ENCODE measurements around the gene ERCC6L2. TPM values are rescaled to one million over a fixed set of nuclear protein-coding genes. Genes with fewer than 3 reads are reported as not detected.
A peak's percentile ranks its signal among the peaks of the same experiment; 100 is the strongest.

ERCC6L2 gene
- 10 to 100 TPM; 25.2 to 30.4 TPM for total RNA-seq

- no peaks in the 10 kb centered on the region for H3K9me3 Mint-ChIP-seq
- peak; percentile 97 for DNase-seq (ENCODE audit: low spot score)
- H3K27me3 Mint-ChIP-seq, result no peaks in the 10 kb centered on the region
- peaks cover 26% of the 10 kb centered on the region for H3K36me3 Mint-ChIP-seq
- H3K4me3 Mint-ChIP-seq, result no peak within 1 kb of the TSS
- H3K27ac Mint-ChIP-seq, result no peak within 1 kb of the TSS
- peaks cover 13 to 23% of the 10 kb centered on the region in 2 donors for H3K4me1 Mint-ChIP-seq (ENCODE audit: low read depth in 2 of 2)
- ATAC-seq, result peak; percentile 96 to 97
Measured at GRCh38 chr9:95875305-95876137, at the start of gene ERCC6L2. ERCC6L2 (plus strand) TSS chr9:95875691; CDS start chr9:95876039, 348 bp downstream.

- DNase-seq (ENCODE audit: low spot score) (no peak), ATAC-seq (no peak)
- Mint-ChIP-seq H3K27me3 (peaks cover 0 to 10% of the 10 kb centered on the region in 2 donors), H3K4me1 (ENCODE audit: low read depth in 2 of 2) (peaks cover 23 to 37% of the 10 kb centered on the region in 2 donors), H3K27ac (peak overlapping the region in 1 of 2 donors; percentile 63), H3K36me3 (no peaks in the 10 kb centered on the region), H3K9me3 (no peaks in the 10 kb centered on the region), H3K4me3 (no peak overlapping the region)
Measured at GRCh38 chr9:95826183-95826838, 49.2 kb upstream of the ERCC6L2 start.

- Mint-ChIP-seq H3K27me3 (peaks cover 0 to 7% of the 10 kb centered on the region in 2 donors), H3K9me3 (no peaks in the 10 kb centered on the region), H3K4me3 (no peak overlapping the region), H3K27ac (no peak overlapping the region), H3K36me3 (no peaks in the 10 kb centered on the region), H3K4me1 (ENCODE audit: low read depth in 2 of 2) (peaks cover 17 to 36% of the 10 kb centered on the region in 2 donors)
- no peak for DNase-seq (ENCODE audit: low spot score)
- no peak for ATAC-seq
Measured at GRCh38 chr9:95830768-95831167, 44.7 kb upstream of the ERCC6L2 start.

- ATAC-seq (no peak), DNase-seq (ENCODE audit: low spot score) (no peak)
- Mint-ChIP-seq H3K4me3 (no peak overlapping the region), H3K27ac (no peak overlapping the region), H3K4me1 (ENCODE audit: low read depth in 2 of 2) (peaks cover 17 to 33% of the 10 kb centered on the region in 2 donors), H3K27me3 (peaks cover 0 to 6% of the 10 kb centered on the region in 2 donors), H3K36me3 (no peaks in the 10 kb centered on the region), H3K9me3 (no peaks in the 10 kb centered on the region)
Measured at GRCh38 chr9:95831810-95832209, 43.7 kb upstream of the ERCC6L2 start.

- Mint-ChIP-seq H3K9me3 (no peaks in the 10 kb centered on the region), H3K27ac (peak overlapping the region in 1 of 2 donors; percentile 30)
Measured at GRCh38 chr9:95833546-95834178, 41.8 kb upstream of the ERCC6L2 start.

GRCh38 chr9:95834281-95834907 lies 41.1 kb upstream of the ERCC6L2 start:
- Mint-ChIP-seq H3K4me3 (peak overlapping the region; percentile 11), H3K27ac (peak overlapping the region; percentile 7 to 30)
- peak; percentile 65 to 74 for ATAC-seq

More at GRCh38 chr9:95833546-95834178, 41.8 kb upstream of the ERCC6L2 start:
- ATAC-seq (no peak), DNase-seq (ENCODE audit: low spot score) (no peak)
- Mint-ChIP-seq H3K4me3 (no peak overlapping the region), H3K36me3 (no peaks in the 10 kb centered on the region), H3K4me1 (ENCODE audit: low read depth in 2 of 2) (peaks cover 17 to 27% of the 10 kb centered on the region in 2 donors), H3K27me3 (no peaks in the 10 kb centered on the region)

GRCh38 chr9:95835393-95835792 lies 40.1 kb upstream of the ERCC6L2 start:
- H3K4me3 Mint-ChIP-seq, result no peak overlapping the region
- H3K36me3 Mint-ChIP-seq, result no peaks in the 10 kb centered on the region
- ATAC-seq, result no peak
- no peak for DNase-seq (ENCODE audit: low spot score)
- H3K27ac Mint-ChIP-seq, result no peak overlapping the region
- H3K27me3 Mint-ChIP-seq, result no peaks in the 10 kb centered on the region
- no peaks in the 10 kb centered on the region for H3K9me3 Mint-ChIP-seq
- peaks cover 17 to 24% of the 10 kb centered on the region in 2 donors for H3K4me1 Mint-ChIP-seq (ENCODE audit: low read depth in 2 of 2)

More at GRCh38 chr9:95834281-95834907, 41.1 kb upstream of the ERCC6L2 start:
- Mint-ChIP-seq H3K4me1 (ENCODE audit: low read depth in 2 of 2) (peaks cover 17 to 27% of the 10 kb centered on the region in 2 donors), H3K9me3 (no peaks in the 10 kb centered on the region), H3K27me3 (no peaks in the 10 kb centered on the region), H3K36me3 (no peaks in the 10 kb centered on the region)
- no peak for DNase-seq (ENCODE audit: low spot score)

GRCh38 chr9:95836072-95836471 lies 39.4 kb upstream of the ERCC6L2 start:
- Mint-ChIP-seq H3K36me3 (no peaks in the 10 kb centered on the region), H3K4me3 (no peak overlapping the region), H3K9me3 (no peaks in the 10 kb centered on the region), H3K27ac (no peak overlapping the region), H3K4me1 (ENCODE audit: low read depth in 2 of 2) (peaks cover 17 to 24% of the 10 kb centered on the region in 2 donors), H3K27me3 (no peaks in the 10 kb centered on the region)
- ATAC-seq, result no peak
- DNase-seq (ENCODE audit: low spot score), result no peak

GRCh38 chr9:95839012-95839411 lies 36.5 kb upstream of the ERCC6L2 start:
- H3K27ac Mint-ChIP-seq, result no peak overlapping the region
- no peaks in the 10 kb centered on the region for H3K9me3 Mint-ChIP-seq
- H3K36me3 Mint-ChIP-seq, result no peaks in the 10 kb centered on the region
- ATAC-seq (no peak), DNase-seq (ENCODE audit: low spot score) (no peak)
- peaks cover 10 to 13% of the 10 kb centered on the region in 2 donors for H3K4me1 Mint-ChIP-seq (ENCODE audit: low read depth in 2 of 2)
- H3K27me3 Mint-ChIP-seq, result no peaks in the 10 kb centered on the region
- no peak overlapping the region for H3K4me3 Mint-ChIP-seq

- Mint-ChIP-seq H3K27ac (no peak overlapping the region), H3K9me3 (no peaks in the 10 kb centered on the region), H3K4me1 (ENCODE audit: low read depth in 2 of 2) (peaks cover 0 to 4% of the 10 kb centered on the region in 2 donors), H3K36me3 (no peaks in the 10 kb centered on the region), H3K27me3 (no peaks in the 10 kb centered on the region), H3K4me3 (no peak overlapping the region)
- ATAC-seq, result no peak
- DNase-seq (ENCODE audit: low spot score), result no peak
Measured at GRCh38 chr9:95840074-95840473, 35.4 kb upstream of the ERCC6L2 start.

GRCh38 chr9:95841377-95841776 lies 34.1 kb upstream of the ERCC6L2 start:
- Mint-ChIP-seq H3K27me3 (no peaks in the 10 kb centered on the region), H3K4me3 (no peak overlapping the region), H3K27ac (no peak overlapping the region), H3K36me3 (no peaks in the 10 kb centered on the region), H3K4me1 (ENCODE audit: low read depth in 2 of 2) (peaks cover 0 to 4% of the 10 kb centered on the region in 2 donors), H3K9me3 (no peaks in the 10 kb centered on the region)
- ATAC-seq (no peak), DNase-seq (ENCODE audit: low spot score) (no peak)

- Mint-ChIP-seq H3K4me1 (ENCODE audit: low read depth in 2 of 2) (peaks cover 0 to 4% of the 10 kb centered on the region in 2 donors), H3K9me3 (no peaks in the 10 kb centered on the region), H3K36me3 (peaks cover 12% of the 10 kb centered on the region), H3K27ac (no peak overlapping the region), H3K4me3 (no peak overlapping the region), H3K27me3 (no peaks in the 10 kb centered on the region)
- DNase-seq (ENCODE audit: low spot score) (no peak), ATAC-seq (no peak)
Measured at GRCh38 chr9:95845751-95846150, 29.7 kb upstream of the ERCC6L2 start.

- H3K27ac Mint-ChIP-seq, result no peak overlapping the region
- H3K27me3 Mint-ChIP-seq, result no peaks in the 10 kb centered on the region
- no peak overlapping the region for H3K4me3 Mint-ChIP-seq
- ATAC-seq (no peak), DNase-seq (ENCODE audit: low spot score) (no peak)
- H3K36me3 Mint-ChIP-seq, result peaks cover 12% of the 10 kb centered on the region
- H3K9me3 Mint-ChIP-seq, result no peaks in the 10 kb centered on the region
- peaks cover 13 to 17% of the 10 kb centered on the region in 2 donors for H3K4me1 Mint-ChIP-seq (ENCODE audit: low read depth in 2 of 2)
Measured at GRCh38 chr9:95848764-95849163, 26.7 kb upstream of the ERCC6L2 start.
